Liver (tissue), 9 donors: ENCODE results near the gene UBR3. TPM values are rescaled to one million over a fixed set of nuclear protein-coding genes. Genes with fewer than 3 reads are reported as not detected.
A peak's percentile ranks its signal among the peaks of the same experiment; 100 is the strongest.
"Not testable (repeated sequence)": the region's sequence is repeated elsewhere in the genome, so short reads cannot be mapped to it uniquely, and the experiment has no call there.

Experiments
- DNase-seq: peaks from one replicate; pipeline ENCODE4 v3.0.0-alpha.2; 2017; ENCODE audit warnings: low spot score
- H3K27ac ChIP-seq, 2 donors: one replicate each; pipeline ENCODE4 v1.7.0; 2013; ENCODE audit warnings: inconsistent platforms in 2 of 2, low read length in 2 of 2, control low read depth in 1 of 2, low read depth in 1 of 2, mild to moderate bottlenecking in 1 of 2
- H3K27me3 ChIP-seq, 4 donors: one replicate each; pipeline versions ENCODE4 v1.6.1 to v1.7.0; 2013; ENCODE audit warnings: low read length in 3 of 4, inconsistent platforms in 1 of 4, mild to moderate bottlenecking in 1 of 4, moderate library complexity in 1 of 4; ENCODE audit not compliant: control insufficient read depth in 4 of 4, insufficient read depth in 4 of 4
- H3K36me3 ChIP-seq, 4 donors: one replicate each; pipeline versions ENCODE4 v1.6.1 to v1.7.0; 2013; ENCODE audit warnings: low read length in 3 of 4, mild to moderate bottlenecking in 3 of 4, low read depth in 1 of 4, moderate library complexity in 1 of 4; ENCODE audit not compliant: control insufficient read depth in 4 of 4, insufficient read depth in 3 of 4
- H3K4me1 ChIP-seq, 4 donors: one replicate each; pipeline versions ENCODE4 v1.6.1 to v1.7.0; 2013; ENCODE audit warnings: low read length in 3 of 4, mild to moderate bottlenecking in 3 of 4, moderate library complexity in 1 of 4; ENCODE audit not compliant: control insufficient read depth in 4 of 4, insufficient read depth in 4 of 4
- H3K4me3 ChIP-seq, 3 donors: one replicate each; pipeline versions ENCODE4 v1.6.1 to v1.7.0; 2013; ENCODE audit warnings: low read length in 3 of 3, control low read depth in 1 of 3, low read depth in 1 of 3, mild to moderate bottlenecking in 1 of 3
- H3K9ac ChIP-seq, 2 donors: one replicate each; pipeline ENCODE4 v1.7.0; 2013; ENCODE audit warnings: low read length in 2 of 2, mild to moderate bottlenecking in 2 of 2, moderate library complexity in 2 of 2, control low read depth in 1 of 2, low read depth in 1 of 2
- H3K9me3 ChIP-seq, 4 donors: one replicate each; pipeline versions ENCODE4 v1.6.1 to v1.7.0; 2013; ENCODE audit warnings: low read length in 3 of 4; ENCODE audit not compliant: control insufficient read depth in 4 of 4
- EGR1 ChIP-seq, 2 donors: IDR thresholded peaks; 2 replicates each; pipeline ENCODE4 v1.6.1; 2016 to 2018; ENCODE audit warnings: antibody characterized with exemption in 2 of 2, low read depth in 2 of 2
- HNF4A ChIP-seq, 2 donors: conservative IDR thresholded peaks; 2 replicates each; pipeline ENCODE4 v1.6.1; 2016; ENCODE audit warnings: antibody characterized with exemption in 2 of 2, mild to moderate bottlenecking in 2 of 2
- HNF4G ChIP-seq: IDR thresholded peaks from 2 replicates; pipeline ENCODE4 v1.6.1; 2016; ENCODE audit warnings: antibody characterized with exemption
- NR2F2 ChIP-seq: IDR thresholded peaks from 2 replicates; pipeline ENCODE4 v1.6.1; 2016; ENCODE audit warnings: antibody characterized with exemption
- RAD21 ChIP-seq, 2 donors: IDR thresholded peaks; 2 replicates each; pipeline ENCODE4 v1.6.1; 2016; ENCODE audit warnings: antibody characterized with exemption in 2 of 2, mild to moderate bottlenecking in 2 of 2
- RXRA ChIP-seq, 2 donors: IDR thresholded peaks; 2 replicates each; pipeline ENCODE4 v1.6.1; 2017 to 2018; ENCODE audit warnings: antibody characterized with exemption in 2 of 2, mild to moderate bottlenecking in 1 of 2
- SP1 ChIP-seq: IDR thresholded peaks from 2 replicates; pipeline ENCODE4 v1.6.1; 2018; ENCODE audit warnings: antibody characterized with exemption, mild to moderate bottlenecking
- TAF1 ChIP-seq: conservative IDR thresholded peaks from 2 replicates; pipeline ENCODE4 v1.6.1; 2016; ENCODE audit warnings: antibody characterized with exemption, mild to moderate bottlenecking
- WGBS: extraction: QIAGEN DNeasy Blood & Tissue Kit; methylation state at CpG from one replicate; pipeline ENCODE4 v1.1.7; 2013; 5-methylcytosine and 5-hydroxymethylcytosine counted together
- polyA plus RNA-seq, 2 donors: library from polyadenylated mRNA; stranded (reverse) in 1 of 2; unstranded in 1 of 2; fragments of 200-250 nt in 1 of 2; fragments of >200 nt in 1 of 2; fragmentation: Nextera tagmentation in 1 of 2; extraction: Ambion mirVana in 1 of 2; gene quantifications; one replicate each; pipeline versions ENCODE4 v1.2.1 to v1.2.3, GENCODE V29; 2013 to 2015
- total RNA-seq, 2 donors: library from RNA; depleted of rRNA; stranded (reverse); fragments of >200 nt; gene quantifications; one replicate each; pipeline ENCODE4 v1.2.3, GENCODE V29; 2014
- TF ChIP-seq, protein P1 (sequence below): IDR thresholded peaks from 2 replicates; pipeline ENCODE4 v1.6.1; 2016; ENCODE audit warnings: antibody characterized with exemption
- TF ChIP-seq, protein P2 (sequence below): IDR thresholded peaks from 2 replicates; pipeline ENCODE4 v1.6.1; 2016; ENCODE audit warnings: antibody characterized with exemption, mild to moderate bottlenecking
- TF ChIP-seq, protein P3 (sequence below): IDR thresholded peaks from 2 replicates; pipeline ENCODE4 v1.6.1; 2016; ENCODE audit warnings: antibody characterized with exemption
- TF ChIP-seq, protein P4 (sequence below): IDR thresholded peaks from 2 replicates; pipeline ENCODE4 v1.6.1; 2016; ENCODE audit warnings: antibody characterized with exemption
- donor health status: healthy.
- donor health status: healthy.
- donor health status: healthy.
- donor health status: healthy.
- donor health status: healthy.

The UBR3 gene
- total and polyA plus RNA-seq, 4 donors, result 8.5 to 69.4 (median 28.4) TPM

DNA sequence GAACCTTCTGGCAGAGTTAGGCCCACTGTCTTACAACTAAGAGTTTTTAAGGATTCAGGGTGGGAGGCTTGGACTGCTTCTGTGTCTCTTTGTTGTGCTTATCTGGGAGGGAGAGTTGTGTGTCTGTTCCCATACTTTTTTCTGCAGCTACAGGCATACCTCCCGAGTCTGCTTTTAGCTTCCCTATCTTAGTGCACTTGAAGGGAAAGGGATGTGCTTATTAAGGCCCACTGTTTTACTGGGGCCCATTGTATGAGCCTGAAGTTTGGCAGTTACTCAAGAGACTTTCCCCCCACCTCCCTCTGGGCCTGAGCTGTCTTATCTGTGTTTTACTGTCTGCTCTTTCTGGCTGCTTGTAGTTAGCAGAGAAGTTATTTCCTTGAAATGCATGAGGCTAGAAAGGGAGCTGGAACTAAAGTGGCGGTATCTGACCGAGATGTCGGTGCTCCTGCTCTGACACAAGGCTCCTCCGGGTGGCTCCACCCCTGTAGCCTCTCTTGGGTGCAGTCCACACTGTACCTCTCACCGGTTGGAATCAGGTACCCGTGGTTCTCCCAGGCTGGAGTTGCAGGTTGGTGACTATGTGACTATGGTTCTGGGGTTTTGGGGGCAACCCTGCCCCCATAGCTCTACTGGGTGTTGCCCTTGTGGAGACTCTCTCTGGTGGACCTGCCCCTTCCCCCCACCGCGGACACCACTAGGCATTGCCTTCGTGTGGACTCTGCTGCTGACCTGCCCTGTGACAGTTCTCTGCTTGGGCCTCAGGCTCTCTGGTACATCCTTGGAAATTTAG is 12.9 kb downstream of the UBR3 start:
- peaks cover 0 to 3% (median under 1%) of the 10 kb centered on the region in 4 donors for H3K36me3 ChIP-seq
- H3K4me3 ChIP-seq, result no peak overlapping the region
- no peak overlapping the region for H3K9ac ChIP-seq
- peaks cover 0 to 9% (median 5%) of the 10 kb centered on the region in 4 donors for H3K4me1 ChIP-seq
- no peak overlapping the region for H3K27ac ChIP-seq
- no peaks in the 10 kb centered on the region for H3K27me3 ChIP-seq
- TF ChIP-seq RXRA (IDR thresholded peaks at IDR 0.05) (peak; percentile 42), HNF4G (no peak)
- WGBS, result 77% methylated on average over 10 of the region's 10 CpGs
- H3K9me3 ChIP-seq, result no peaks in the 10 kb centered on the region
- DNase-seq, result peak; percentile 48

DNA sequence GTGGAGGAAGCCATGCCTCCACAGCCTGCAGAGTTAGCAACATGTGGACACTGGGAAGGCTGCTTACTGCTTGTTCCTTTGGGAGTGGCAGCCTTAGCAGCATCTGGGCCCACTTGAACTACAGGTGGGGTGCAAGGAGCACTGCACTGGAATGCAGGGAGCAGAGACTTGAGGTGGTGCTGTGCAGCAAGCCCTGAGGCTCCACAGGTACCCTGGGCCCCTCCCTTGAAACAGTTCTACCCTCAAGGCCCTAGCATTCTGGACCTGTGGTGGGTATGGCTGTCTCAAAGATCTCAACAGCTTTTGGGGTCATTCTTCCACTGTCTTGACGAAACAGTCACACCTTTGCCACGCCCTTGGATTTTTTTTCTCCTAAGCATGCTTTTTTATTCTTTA is 13.5 kb downstream of the UBR3 start:
- Histone ChIP-seq H3K9me3 (no peaks in the 10 kb centered on the region), H3K27me3 (no peaks in the 10 kb centered on the region), H3K4me3 (no peak overlapping the region), H3K4me1 (peaks cover 0 to 9% (median 5%) of the 10 kb centered on the region in 4 donors), H3K9ac (no peak overlapping the region), H3K27ac (no peak overlapping the region), H3K36me3 (peaks cover 0 to 3% (median under 1%) of the 10 kb centered on the region in 4 donors)
- DNase-seq, result no peak
- TF ChIP-seq, protein P1, sequence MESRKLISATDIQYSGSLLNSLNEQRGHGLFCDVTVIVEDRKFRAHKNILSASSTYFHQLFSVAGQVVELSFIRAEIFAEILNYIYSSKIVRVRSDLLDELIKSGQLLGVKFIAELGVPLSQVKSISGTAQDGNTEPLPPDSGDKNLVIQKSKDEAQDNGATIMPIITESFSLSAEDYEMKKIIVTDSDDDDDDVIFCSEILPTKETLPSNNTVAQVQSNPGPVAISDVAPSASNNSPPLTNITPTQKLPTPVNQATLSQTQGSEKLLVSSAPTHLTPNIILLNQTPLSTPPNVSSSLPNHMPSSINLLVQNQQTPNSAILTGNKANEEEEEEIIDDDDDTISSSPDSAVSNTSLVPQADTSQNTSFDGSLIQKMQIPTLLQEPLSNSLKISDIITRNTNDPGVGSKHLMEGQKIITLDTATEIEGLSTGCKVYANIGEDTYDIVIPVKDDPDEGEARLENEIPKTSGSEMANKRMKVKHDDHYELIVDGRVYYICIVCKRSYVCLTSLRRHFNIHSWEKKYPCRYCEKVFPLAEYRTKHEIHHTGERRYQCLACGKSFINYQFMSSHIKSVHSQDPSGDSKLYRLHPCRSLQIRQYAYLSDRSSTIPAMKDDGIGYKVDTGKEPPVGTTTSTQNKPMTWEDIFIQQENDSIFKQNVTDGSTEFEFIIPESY, result no peak
- TF ChIP-seq HNF4A (conservative IDR thresholded peaks at IDR 0.05), result no peak
- TF ChIP-seq RAD21 (IDR thresholded peaks at IDR 0.05), result no peak
- no peak for TF ChIP-seq RXRA (IDR thresholded peaks at IDR 0.05)
- TF ChIP-seq, protein P2, sequence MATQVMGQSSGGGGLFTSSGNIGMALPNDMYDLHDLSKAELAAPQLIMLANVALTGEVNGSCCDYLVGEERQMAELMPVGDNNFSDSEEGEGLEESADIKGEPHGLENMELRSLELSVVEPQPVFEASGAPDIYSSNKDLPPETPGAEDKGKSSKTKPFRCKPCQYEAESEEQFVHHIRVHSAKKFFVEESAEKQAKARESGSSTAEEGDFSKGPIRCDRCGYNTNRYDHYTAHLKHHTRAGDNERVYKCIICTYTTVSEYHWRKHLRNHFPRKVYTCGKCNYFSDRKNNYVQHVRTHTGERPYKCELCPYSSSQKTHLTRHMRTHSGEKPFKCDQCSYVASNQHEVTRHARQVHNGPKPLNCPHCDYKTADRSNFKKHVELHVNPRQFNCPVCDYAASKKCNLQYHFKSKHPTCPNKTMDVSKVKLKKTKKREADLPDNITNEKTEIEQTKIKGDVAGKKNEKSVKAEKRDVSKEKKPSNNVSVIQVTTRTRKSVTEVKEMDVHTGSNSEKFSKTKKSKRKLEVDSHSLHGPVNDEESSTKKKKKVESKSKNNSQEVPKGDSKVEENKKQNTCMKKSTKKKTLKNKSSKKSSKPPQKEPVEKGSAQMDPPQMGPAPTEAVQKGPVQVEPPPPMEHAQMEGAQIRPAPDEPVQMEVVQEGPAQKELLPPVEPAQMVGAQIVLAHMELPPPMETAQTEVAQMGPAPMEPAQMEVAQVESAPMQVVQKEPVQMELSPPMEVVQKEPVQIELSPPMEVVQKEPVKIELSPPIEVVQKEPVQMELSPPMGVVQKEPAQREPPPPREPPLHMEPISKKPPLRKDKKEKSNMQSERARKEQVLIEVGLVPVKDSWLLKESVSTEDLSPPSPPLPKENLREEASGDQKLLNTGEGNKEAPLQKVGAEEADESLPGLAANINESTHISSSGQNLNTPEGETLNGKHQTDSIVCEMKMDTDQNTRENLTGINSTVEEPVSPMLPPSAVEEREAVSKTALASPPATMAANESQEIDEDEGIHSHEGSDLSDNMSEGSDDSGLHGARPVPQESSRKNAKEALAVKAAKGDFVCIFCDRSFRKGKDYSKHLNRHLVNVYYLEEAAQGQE, result no peak
- no peak for TF ChIP-seq NR2F2
- TF ChIP-seq HNF4G, result no peak
- TF ChIP-seq, protein P3, sequence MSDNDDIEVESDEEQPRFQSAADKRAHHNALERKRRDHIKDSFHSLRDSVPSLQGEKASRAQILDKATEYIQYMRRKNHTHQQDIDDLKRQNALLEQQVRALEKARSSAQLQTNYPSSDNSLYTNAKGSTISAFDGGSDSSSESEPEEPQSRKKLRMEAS, result no peak
- no peak for TF ChIP-seq EGR1 (IDR thresholded peaks at IDR 0.05; ENCODE audit: low read depth in 2 of 2)
- TF ChIP-seq SP1, result no peak
- TF ChIP-seq TAF1, result no peak
- TF ChIP-seq, protein P4, sequence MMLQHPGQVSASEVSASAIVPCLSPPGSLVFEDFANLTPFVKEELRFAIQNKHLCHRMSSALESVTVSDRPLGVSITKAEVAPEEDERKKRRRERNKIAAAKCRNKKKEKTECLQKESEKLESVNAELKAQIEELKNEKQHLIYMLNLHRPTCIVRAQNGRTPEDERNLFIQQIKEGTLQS, result no peak
- WGBS, result 93% methylated on average over 2 of the region's 2 CpGs

DNA sequence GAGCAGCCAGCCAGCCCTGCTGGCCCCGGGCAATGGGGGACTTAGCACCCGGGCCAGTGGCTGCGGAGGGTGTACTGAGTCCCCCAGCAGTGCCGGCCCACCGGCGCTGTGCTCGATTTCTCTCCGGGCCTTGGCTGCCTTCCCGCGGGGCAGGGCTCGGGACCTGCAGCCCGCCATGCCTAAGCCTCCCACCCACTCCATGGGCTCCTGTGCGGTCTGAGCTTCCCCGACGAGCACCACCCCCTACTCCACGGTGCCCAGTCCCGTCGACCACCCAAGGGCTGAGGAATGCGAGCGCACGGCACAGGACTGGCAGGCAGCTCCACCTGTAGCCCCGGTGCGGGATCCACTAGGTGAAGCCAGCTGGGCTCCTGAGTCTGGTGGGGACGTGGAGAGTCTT is 14.4 kb downstream of the UBR3 start:
- not testable (repeated sequence) for DNase-seq, H3K4me1 ChIP-seq, H3K4me3 ChIP-seq, H3K27me3 ChIP-seq, H3K27ac ChIP-seq, H3K9me3 ChIP-seq, H3K9ac ChIP-seq, H3K36me3 ChIP-seq
- 95% methylated on average over 21 of the region's 24 CpGs for WGBS
